HG03066 (cell line): ENCODE data around the gene HAUS6.
"Not testable (repeated sequence)": the region's sequence is repeated elsewhere in the genome, so short reads cannot be mapped to it uniquely, and the experiment has no call there.

Experiments
- ATAC-seq: cut with Tn5 transposase; IDR thresholded peaks from one replicate; pipeline ENCODE4 v1.9.1; 2021; ENCODE audit warnings: low read depth; ENCODE audit not compliant: unreplicated experiment

Gene HAUS6

DNA sequence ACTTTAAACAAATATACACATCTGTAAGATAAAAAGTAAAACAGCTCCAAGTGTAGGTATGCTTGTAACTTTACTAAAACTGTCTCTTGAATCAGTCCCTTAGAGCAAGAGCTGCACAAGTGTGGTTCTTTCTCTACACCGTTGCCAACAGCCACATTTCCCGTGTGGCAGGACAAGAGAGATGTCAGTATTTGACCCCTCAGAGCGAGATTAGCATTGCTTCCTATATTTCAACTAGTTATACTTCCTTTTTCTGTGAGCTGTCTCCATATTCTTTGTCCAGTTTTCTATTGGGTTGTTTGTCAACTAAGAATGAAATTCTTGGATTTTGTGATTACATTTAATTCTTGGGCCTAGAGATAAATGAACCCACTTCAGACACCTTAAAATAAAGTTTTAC lies 16.5 kb upstream of the HAUS6 start:
- ATAC-seq, result no peak

DNA sequence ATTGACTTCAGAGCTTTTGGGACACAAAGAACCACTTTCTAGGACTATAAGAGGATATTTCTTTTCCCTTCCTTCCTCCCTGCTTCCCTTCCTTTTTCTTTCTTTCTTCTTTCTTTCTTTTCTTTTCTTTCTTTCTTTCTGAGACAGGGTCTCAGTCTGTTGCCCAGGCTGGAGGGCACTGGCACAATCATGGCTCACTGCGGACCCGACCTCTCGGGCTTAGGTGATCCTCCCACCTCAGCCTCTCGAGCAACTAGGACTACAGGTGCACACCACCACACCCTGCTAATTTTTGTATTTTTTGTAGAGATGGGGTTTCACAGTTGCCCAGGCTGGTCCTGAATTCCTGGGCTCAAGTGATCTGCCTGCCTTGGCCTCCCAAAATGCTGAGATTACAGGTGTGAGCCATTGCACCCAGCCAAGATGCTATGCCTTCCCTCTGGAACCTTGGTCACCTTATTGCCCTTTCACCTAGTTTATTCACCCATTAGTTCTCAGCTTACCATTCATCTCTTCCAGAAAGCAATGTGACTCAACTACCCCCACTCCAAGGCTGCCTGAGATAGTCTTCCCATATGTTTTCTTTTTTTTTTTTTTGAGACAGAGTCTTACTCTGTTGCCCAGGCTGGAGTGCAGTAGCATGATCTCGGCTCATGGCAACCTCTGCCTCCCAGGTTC lies 14.5 kb upstream of the HAUS6 start:
- no peak for ATAC-seq

DNA sequence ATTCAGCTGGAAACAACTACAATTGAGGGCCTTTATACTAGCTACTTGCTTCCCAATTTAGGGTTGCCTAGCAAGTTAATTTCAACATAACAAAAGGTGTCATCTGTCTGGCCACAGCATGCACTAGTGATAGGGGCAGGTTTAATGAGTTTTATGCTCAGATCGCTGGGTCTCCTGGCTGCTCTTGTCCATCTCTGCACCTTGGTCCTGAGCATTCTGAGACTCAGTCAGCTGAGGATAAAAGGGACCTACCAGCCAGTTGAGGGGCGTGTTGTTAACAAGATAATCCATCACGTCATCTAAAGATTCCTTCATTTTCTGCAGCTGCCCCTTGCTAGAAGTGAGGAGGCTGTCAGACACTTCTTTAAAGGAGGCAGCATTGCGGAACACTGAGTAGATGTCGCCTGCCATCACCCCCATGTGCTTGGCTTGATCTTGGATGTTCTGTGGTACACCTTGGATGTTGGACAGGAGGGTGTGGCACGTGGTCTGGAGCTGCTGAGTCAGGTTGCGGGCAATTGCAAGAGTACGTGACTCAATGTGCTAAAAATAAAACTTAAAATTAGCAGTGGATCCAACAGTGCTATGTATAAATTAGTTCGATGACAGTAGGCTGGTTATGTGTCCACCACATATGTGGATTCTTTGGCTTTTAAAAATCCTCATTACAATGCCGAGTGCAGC lies 13.5 kb upstream of the HAUS6 start:
- ATAC-seq, result no peak

DNA sequence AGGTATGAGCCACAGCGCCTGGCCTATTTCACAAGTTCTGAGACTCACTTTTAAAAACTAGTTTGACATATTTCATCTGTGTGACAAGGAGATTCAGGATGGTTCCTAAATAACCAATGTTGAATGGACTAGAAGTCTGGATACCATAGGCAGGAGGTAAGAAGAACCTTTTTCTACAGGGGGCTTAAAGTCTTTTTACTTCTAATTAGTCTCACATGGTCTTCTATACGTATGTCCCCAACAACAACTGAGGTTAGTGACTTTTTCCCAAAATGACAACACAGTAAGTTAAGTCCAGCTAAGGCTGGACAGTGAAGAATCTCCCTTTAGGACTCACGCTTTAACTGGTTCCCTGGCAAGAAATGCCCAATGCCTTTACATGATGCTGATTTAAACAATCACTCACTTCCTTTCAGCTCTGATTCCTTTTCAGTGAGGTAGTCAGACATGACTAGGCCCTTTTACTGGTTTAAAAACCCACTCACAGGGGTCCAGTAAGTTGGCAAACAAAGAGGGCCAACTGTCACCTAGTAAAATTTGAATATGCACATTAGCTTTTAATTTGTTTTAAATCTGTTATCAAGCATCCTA lies 12.1 kb upstream of the HAUS6 start:
- ATAC-seq, result no peak

DNA sequence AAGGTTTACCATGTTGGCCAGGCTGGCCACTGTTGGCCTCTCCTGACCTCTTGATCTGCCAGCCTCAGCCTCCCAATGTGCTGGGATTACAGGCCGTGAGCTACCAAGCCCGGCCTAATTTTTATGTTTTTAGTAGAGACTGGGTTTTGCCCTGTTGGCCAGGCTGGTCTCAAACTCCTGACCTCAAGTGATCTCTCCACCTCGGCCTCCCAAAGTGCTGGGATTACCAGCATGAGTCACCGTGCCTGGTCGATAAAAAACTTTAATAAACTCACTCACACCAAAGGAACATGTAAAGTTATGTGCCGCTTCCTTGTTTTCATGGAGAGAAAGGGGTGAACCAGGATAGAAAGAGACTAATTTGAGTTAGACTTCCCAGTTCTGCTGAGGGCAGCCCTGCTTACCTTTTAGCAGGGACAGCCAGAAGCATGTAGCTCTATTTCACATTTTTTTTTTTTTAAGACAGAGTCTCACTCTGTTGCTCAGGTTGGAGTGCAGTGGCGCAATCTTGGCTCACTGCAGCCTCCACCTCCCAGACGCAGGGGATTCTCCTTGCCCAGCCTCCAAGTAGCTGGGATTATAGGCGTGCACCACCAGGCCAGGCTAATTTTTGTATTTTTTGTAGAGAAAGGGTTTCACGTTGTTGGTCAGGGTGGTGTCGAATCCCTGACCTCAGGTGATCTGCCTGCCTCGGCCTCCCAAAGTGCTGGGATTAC lies 11.4 kb upstream of the HAUS6 start:
- no peak for ATAC-seq

DNA sequence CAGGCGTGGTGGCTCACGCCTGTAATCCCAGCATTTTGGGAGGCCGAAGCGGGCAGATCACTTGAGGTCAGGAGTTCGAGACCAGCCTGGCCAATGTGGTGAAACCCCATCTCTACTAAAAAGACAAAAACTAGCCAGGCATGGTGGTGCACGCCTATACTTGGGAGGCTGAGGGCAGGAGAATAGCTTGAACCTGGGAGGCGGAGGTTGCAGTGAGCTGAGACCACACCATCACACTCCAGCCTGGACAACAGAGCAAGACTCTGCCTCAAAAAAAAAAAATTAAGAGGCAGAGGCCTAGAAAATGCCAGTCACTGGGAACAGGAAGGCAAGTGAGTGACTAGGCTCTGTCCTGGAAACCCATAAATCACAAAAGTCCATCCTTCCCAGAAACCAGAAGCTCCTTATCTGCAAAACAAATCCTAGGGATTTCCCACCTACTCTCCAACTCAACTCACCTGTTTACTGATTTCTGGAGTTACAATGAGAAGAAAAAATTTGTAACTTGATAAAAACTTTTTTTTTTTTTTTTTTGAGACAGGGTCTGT lies 10.4 kb upstream of the HAUS6 start:
- not testable (repeated sequence) for ATAC-seq

- no peak for ATAC-seq
These were observed 5.3 kb upstream of the HAUS6 start for GRCh38 chr9:19108038-19108437.

GRCh38 chr9:19104515-19105282 lies 2.0 kb upstream of the HAUS6 start:
- ATAC-seq, result no peak

- ATAC-seq, result peak; percentile 32
These were observed 498 bp downstream of the HAUS6 start for GRCh38 chr9:19102181-19102630.

- no peak for ATAC-seq
These were observed 1.5 kb downstream of the HAUS6 start for GRCh38 chr9:19101203-19101602.

- ATAC-seq, result not testable (repeated sequence)
These were observed 5.3 kb downstream of the HAUS6 start for GRCh38 chr9:19097431-19097830.

DNA sequence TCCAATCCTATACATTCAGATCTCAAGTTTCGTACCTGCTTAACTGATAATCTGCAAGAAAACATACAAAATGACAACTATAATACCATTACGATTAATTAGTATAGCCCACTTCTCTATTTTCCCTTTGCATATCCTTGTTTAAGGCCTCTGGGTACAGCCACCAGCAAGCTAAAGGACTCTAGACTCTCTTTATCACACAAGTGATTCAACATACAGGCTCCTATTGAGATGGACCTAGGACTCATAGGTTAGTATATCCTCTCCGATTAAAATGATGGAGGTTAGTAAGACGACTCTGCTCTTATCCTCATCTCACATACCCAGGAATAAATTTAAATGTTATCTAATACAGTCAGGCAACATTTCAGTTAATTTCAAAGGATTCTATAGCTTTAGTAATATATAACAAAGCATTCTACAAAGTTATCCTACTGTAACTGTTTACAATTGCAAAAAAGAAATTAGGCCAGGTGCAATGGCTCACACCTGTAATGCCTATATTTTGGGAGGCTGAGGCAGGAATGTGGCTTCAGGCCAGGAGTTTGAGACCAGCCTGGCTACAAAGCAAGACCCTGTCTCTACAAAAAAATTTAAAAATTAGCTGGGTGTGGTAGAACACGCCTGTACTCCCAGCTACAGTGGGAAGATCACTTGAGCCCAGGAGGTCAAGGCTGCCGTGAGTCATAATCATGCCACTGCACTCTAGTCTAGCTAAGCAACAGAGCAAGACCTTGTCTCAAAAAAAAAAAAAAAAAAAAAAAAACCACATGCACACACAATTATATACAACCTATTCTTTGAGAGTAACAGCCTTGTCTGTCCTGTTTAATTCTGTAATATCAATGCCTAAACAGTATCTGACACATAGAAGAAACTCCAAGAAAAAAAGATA lies 15.4 kb downstream of the HAUS6 start:
- ATAC-seq, result no peak

DNA sequence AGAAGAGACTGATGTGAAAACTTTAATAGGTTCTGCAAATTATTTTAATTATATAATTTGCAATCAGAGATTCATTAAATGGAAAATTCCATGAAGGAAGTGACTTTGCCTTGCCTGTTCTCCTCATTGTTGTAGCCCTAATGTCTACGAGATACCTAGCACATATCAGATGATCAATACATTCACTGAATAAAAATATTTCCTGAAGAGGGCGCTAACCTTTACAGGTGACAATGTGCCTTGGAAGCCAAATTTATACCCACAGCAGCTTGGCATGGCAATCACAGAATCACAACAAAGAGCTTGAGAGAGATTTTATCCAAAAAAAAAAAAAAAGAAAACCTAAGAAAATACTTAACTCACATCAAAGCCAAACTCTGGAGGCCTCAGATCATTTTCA lies 17.4 kb downstream of the HAUS6 start:
- no peak for ATAC-seq

DNA sequence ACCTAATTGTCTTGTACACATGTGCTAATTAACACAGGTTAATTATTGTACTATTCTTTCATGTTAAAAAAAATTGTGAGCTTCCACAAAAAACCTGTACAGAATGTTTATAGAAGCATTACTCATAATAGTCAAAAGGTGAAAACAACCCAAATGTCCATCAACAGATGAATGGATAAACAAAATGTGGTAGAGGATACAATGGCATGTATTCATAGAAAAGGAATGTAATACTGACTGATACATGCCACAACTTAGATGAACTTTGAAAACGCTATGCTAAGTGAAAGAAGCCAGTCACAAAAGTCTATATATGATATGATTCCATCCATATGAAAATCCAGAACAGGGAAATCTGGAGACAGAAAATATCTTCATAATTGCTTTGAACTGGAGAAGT lies 27.9 kb downstream of the HAUS6 start:
- ATAC-seq, result no peak

- ATAC-seq, result no peak
These were observed 28.5 kb downstream of the HAUS6 start for GRCh38 chr9:19074229-19074628.

DNA sequence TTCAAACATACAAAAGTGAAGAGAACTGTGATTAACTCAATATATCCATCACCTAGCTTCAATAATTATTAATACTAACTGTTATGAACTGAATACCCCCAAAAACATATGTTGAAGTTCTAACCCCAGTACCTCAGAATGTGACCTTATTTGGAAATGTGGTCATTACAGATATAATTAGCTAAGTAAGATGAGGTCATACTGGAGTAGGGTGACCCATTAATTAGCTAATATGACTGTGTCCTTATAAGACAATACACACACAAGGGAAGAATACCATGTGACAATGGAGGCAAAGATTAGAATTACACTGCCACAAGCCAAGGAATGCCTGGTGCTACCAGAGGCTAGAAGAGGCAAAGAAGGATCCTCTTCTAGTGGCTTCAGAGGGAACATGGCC lies 45.7 kb downstream of the HAUS6 start:
- ATAC-seq, result no peak

GRCh38 chr9:19050637-19051591 lies 51.8 kb downstream of the HAUS6 start:
- no peak for ATAC-seq
